Kasumi-1 (cell line): ENCODE measurements around the gene RPS15A.
"Not testable (repeated sequence)": the region's sequence is repeated elsewhere in the genome, so short reads cannot be mapped to it uniquely, and the experiment has no call there.

Experiments used
- DNase-seq, 2 experiments: peaks; one replicate each; lab custom pipeline; 2025; lab: John Stamatoyannopoulos, UW

The RPS15A gene

DNA sequence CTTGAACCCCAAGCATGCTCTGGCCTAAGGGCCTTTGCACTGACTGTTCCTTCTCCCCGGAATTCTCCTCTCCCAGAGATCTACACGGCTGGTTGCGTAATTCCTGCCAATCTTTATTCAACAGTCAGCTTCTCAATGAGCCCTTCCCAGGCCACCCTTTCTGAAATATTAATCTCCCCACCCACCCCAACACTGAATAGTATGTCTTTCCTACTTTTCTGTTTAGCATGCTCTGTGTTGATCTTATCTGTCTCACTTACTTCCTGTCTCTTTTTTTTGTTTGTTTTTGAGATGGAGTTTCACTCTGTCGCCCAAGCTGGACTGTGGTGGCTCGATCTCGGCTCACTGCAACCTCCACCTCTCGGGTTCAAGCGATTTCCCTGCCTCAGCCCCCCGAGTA lies 33.5 kb downstream of the RPS15A start:
- not testable (repeated sequence) for DNase-seq

DNA sequence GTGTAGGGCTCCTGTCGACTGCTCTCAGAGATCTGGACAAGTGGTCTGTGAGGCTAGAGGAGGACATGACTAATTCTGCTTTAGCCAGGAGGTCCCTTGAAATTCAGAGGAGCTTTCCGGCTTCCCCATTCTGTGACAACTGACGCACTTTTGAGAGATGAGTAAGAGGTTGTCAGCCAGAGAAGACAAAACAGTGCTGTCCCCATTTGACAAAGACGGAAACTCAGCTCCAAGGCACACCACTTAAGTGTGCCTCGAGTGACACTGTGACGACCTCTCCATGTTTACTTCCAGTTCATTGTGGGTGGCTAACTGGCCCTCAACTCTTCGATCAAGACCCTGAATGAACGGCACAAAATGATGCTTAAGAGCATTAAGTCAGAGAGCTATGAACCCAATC lies 47.3 kb downstream of the RPS15A start:
- not testable (repeated sequence) for DNase-seq

DNA sequence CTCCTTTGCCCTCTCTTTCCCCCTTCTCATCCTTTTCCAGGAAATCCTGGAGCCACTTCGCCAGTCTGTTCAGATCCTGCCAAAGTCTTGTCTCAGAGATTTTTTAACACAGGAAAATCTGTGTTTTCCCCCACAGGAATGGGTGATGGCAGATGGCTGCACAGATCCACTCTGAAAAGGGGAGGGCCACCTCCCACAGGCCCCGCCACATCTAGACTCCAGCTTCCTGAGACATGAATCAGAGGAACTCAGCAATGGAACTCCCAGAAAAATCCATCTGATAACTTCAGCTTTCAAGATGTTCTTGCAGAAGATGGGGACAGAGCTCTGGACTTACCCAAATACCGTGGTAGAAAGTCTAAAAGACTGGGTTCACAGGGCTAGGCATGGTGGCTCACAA lies 50.1 kb downstream of the RPS15A start:
- DNase-seq = not testable (repeated sequence)

DNA sequence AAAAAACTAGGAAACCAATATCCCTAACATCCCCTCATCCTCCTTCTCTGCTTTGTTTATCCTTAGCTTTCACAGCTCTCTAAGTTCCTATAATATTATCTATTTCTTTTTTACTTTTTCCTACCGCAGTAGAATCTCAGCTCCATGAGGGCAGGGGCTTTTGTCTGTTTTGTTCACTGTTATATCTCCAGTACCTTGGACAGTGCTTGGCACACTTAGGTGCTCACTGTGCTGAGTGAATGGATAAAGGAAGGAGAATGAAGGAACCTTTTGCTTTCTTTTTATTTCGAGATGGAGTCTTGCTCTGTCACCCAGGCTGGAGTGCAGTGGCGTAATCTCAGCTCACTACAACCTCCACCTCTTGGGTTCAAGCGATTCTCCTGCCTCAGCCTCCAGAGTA lies 51.4 kb downstream of the RPS15A start:
- not testable (repeated sequence) for DNase-seq

DNA sequence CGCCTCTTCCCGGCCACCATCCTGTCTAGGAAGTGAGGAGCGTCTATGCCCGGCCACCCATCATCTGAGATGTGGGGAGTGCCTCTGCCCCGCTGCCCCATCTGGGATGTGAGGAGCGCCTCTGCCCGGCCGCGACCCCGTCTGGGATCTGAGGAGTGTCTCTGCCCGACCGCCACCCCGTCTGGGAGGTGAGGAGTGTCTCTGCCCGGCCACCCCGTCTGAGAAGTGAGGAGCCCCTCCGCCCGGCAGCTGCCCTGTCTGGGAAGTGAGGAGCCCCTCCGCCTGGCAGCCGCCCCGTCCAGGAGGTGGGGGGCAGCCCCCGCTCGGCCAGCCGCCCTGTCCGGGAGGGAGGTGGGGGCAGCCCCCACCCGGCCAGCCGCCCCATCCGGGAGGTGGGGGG lies 55.9 kb downstream of the RPS15A start:
- not testable (repeated sequence) for DNase-seq
